ENCODE data around the gene FBLN7. TPM values are rescaled to one million over a fixed set of nuclear protein-coding genes. Genes with fewer than 3 reads are reported as not detected.

FBLN7 gene
- total RNA-seq, 4 donors from 2014 or later, result 4.4 to 11.8 (median 7.9) TPM

DNA sequence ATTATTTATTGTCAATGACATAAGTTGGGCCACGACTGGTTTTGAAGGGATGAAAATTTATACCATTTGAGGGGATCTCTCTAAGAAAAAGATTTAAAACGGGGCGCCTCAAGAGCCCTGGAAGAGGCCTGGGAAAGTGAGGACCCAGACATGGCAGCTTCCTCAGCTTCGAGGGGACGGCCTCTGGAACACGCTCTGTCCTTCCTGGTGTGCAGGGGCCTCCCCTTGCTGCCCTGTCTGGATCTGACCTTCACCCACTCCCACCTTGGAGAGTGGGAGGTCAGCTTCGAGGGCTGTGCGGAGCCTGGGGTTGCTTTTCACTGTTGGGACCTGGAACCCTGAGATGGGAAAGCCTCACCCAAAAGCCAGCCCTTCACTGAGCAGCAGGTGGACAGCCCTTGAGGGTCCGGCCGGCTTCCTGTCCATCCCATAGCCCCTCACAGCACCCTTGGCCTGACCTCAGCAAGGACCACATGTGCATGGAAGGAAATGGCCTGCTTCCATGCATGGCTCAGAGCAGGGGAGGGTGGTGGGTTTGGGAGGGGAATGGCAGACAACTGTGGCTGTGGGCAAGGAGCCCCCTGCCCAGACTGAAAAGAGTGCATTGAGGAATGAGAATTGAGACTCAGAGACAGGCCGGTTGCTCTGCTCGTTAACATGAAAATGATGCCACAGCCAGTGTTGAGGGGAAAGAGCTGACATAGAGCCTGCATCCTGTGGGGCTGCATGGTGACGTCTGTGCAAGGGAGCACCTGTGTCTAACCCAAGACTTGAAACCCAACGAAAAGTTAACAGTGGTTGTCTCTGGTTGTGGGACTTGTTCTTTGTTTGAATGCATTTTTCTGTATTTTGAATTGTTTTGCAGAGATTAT lies 16.3 kb downstream of the FBLN7 start:
- Histone ChIP-seq H3K4me1 (peaks cover 0 to 9% of the 10 kb centered on the region in 2 donors), H3K36me3 (no peaks in the 10 kb centered on the region), H3K27me3 (no peaks in the 10 kb centered on the region), H3K9me3 (no peaks in the 10 kb centered on the region), H3K27ac (no peak overlapping the region), H3K4me3 (no peak overlapping the region)
- TF ChIP-seq, protein P1, sequence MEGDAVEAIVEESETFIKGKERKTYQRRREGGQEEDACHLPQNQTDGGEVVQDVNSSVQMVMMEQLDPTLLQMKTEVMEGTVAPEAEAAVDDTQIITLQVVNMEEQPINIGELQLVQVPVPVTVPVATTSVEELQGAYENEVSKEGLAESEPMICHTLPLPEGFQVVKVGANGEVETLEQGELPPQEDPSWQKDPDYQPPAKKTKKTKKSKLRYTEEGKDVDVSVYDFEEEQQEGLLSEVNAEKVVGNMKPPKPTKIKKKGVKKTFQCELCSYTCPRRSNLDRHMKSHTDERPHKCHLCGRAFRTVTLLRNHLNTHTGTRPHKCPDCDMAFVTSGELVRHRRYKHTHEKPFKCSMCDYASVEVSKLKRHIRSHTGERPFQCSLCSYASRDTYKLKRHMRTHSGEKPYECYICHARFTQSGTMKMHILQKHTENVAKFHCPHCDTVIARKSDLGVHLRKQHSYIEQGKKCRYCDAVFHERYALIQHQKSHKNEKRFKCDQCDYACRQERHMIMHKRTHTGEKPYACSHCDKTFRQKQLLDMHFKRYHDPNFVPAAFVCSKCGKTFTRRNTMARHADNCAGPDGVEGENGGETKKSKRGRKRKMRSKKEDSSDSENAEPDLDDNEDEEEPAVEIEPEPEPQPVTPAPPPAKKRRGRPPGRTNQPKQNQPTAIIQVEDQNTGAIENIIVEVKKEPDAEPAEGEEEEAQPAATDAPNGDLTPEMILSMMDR (IDR thresholded peaks at IDR 0.05), result no peak
- no peak for TF ChIP-seq POLR2A (IDR thresholded peaks at IDR 0.05)
- no peak for DNase-seq
- intact Hi-C loops (cut with DNase I; ENCODE audit: low total_unique reads), result no loop called here

DNA sequence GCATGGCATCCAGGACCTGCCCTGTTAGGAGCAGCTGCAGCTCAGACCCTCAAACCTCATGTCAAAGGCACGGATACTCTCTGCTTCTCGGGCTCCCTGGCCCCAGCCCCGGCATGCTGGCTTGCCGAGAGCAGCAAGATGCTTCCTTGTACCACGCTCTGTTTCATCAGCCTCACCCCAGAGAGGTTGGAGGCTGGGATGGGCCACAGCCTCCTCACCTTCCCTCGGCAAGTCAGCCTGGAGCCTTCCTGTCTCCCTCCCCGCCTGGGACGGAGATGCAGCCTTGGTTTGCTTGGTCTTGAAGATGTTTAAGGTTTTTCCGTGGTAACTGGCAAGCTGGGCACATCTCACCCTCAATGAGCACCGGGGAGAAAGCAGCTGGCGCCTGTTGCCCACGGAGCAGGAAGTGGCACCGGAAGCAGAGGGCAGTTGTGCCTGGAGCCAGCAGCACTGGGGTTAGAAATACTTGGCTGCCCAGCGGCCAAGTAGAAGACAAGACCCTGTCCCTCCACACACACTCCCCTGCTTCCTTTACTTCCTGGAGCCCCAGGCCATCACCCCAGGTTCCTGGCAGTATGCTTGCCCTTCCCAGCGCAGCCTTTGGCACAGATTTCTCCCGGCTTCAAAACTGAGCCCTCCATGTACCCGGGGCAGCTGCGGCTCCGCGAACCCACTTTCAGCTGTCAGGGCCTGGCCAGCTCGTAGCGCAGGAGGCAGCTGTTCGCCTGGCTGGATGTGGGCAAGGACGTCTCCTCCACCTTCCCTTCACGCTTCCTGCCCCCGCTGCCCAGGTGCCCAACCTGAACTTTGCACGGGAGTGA lies 17.4 kb downstream of the FBLN7 start:
- DNase-seq, result no peak
- no peak for TF ChIP-seq POLR2A (IDR thresholded peaks at IDR 0.05)
- TF ChIP-seq, protein P1 (IDR thresholded peaks at IDR 0.05), result no peak
- Histone ChIP-seq H3K4me1 (peaks cover 0 to 2% of the 10 kb centered on the region in 2 donors), H3K27ac (no peak overlapping the region), H3K36me3 (no peaks in the 10 kb centered on the region), H3K9me3 (no peaks in the 10 kb centered on the region), H3K4me3 (no peak overlapping the region), H3K27me3 (no peaks in the 10 kb centered on the region)
- intact Hi-C loops (cut with DNase I; ENCODE audit: low total_unique reads), result no loop called here

DNA sequence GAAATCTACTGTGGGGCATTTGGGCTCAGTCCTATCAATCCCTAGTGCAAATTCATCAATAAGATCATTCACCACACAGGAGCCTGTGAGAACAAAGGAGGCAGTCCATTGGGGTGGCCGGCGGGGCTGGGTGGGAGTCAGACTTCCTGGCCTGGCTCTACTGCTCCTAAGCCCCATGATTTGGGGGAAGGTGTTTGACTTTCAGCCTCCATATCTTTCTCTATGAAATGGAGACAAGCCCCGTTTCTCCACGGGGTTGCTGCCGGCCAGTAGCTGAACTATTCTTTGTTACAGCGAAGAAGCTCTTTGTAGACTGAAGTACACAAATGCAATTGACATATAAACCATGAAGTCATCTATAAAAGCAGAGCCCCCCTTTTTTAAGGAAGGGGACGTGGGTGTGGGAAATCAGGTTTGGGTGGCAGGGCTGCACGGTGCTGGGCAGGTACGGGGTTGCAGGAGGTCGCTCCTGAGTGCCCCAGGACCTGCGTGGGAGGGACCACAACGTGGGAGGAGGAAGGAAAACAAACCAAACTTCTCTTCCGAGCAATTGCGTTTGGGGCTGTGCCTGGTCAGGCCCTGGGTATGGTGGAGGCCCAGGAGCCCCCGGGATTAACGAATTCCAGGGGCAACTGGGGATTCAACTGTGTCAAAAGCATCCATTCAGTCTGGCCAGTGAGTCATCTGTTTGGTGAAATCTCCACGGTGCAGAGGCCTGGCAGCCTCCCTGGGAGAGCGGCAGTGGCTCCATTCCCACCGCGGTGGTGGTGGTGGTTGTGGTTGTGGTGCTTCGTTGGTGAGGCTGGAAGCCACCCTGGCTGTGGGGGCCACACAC lies 18.2 kb downstream of the FBLN7 start:
- H3K9me3 ChIP-seq, result no peaks in the 10 kb centered on the region
- intact Hi-C loops (cut with DNase I; ENCODE audit: low total_unique reads), result no loop called here
- H3K36me3 ChIP-seq, result no peaks in the 10 kb centered on the region
- TF ChIP-seq, protein P1 (IDR thresholded peaks at IDR 0.05), result no peak
- TF ChIP-seq POLR2A (IDR thresholded peaks at IDR 0.05), result no peak
- H3K4me3 ChIP-seq, result no peak overlapping the region
- no peaks in the 10 kb centered on the region for H3K4me1 ChIP-seq
- no peaks in the 10 kb centered on the region for H3K27me3 ChIP-seq
- DNase-seq, result no peak
- H3K27ac ChIP-seq, result no peak overlapping the region

DNA sequence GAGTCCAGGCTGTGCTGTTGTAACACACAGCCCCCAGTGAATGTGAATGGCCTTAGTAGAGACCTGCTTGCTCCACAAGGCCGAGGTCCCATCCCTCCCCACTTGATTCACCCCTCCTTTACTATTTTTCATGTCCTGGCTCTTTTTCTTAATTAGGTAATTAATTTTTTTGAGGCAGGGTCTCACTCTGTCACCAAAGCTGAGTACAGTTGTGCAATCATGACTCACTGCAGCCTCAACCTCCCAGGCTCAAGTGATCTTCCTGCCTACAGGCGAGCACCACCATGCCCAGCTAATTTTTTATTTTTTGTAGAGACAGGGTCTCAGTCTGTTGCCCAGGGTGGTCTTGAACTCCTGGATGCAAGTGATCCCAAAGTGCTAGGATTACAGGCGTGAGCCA lies 19.3 kb downstream of the FBLN7 start:
- TF ChIP-seq POLR2A (IDR thresholded peaks at IDR 0.05), result no peak
- TF ChIP-seq, protein P1 (IDR thresholded peaks at IDR 0.05), result no peak
- H3K27me3 ChIP-seq, result no peaks in the 10 kb centered on the region
- DNase-seq, result no peak
- H3K27ac ChIP-seq, result no peak overlapping the region
- no peaks in the 10 kb centered on the region for H3K4me1 ChIP-seq
- H3K4me3 ChIP-seq, result no peak overlapping the region
- no peaks in the 10 kb centered on the region for H3K36me3 ChIP-seq
- intact Hi-C loops (cut with DNase I; ENCODE audit: low total_unique reads), result no loop called here
- no peaks in the 10 kb centered on the region for H3K9me3 ChIP-seq
